ENCODE data around the gene GPSM1. TPM values are rescaled to one million over a fixed set of nuclear protein-coding genes. Genes with fewer than 3 reads are reported as not detected.

Gene GPSM1
- total and polyA plus RNA-seq, 4 donors, result 0.11 to 2.9 (median 1.6) TPM

GRCh38 chr9:136379401-136379800 lies 52.1 kb downstream of the GPSM1 start (continued):
- TF ChIP-seq RXRA (IDR thresholded peaks at IDR 0.05) (no peak), FOXA2 (IDR thresholded peaks at IDR 0.05) (no peak), EGR1 (IDR thresholded peaks at IDR 0.05; ENCODE audit: low read depth in 2 of 2) (no peak), YY1 (IDR thresholded peaks at IDR 0.05) (no peak), HNF4G (IDR thresholded peaks at IDR 0.05) (no peak), ZBTB33 (IDR thresholded peaks at IDR 0.05) (no peak), GABPA (IDR thresholded peaks at IDR 0.05 in 1 of 2, conservative IDR thresholded peaks at IDR 0.05 in 1 of 2) (no peak), SP1 (IDR thresholded peaks at IDR 0.05) (no peak), FOXA1 (IDR thresholded peaks at IDR 0.05) (no peak), RAD21 (IDR thresholded peaks at IDR 0.05) (no peak)

- no peak for TF ChIP-seq JUND (IDR thresholded peaks at IDR 0.05)
- TF ChIP-seq ATF3 (IDR thresholded peaks at IDR 0.05), result no peak
- no peak for TF ChIP-seq RXRA (IDR thresholded peaks at IDR 0.05)
- TF ChIP-seq RAD21 (IDR thresholded peaks at IDR 0.05), result no peak
- no peak for TF ChIP-seq GABPA (IDR thresholded peaks at IDR 0.05 in 1 of 2, conservative IDR thresholded peaks at IDR 0.05 in 1 of 2)
- TF ChIP-seq EGR1 (IDR thresholded peaks at IDR 0.05; ENCODE audit: low read depth in 2 of 2), result no peak
- no peak for TF ChIP-seq SP1 (IDR thresholded peaks at IDR 0.05)
- no peak for TF ChIP-seq NR2F2 (IDR thresholded peaks at IDR 0.05)
- TF ChIP-seq YY1 (IDR thresholded peaks at IDR 0.05), result no peak
- no peak for TF ChIP-seq HNF4G (IDR thresholded peaks at IDR 0.05)
- no peak for TF ChIP-seq CTCF (IDR thresholded peaks at IDR 0.05; ENCODE audit: low read depth, low read length, missing input control)
- no peak for TF ChIP-seq HNF4A (conservative IDR thresholded peaks at IDR 0.05)
- no peak for TF ChIP-seq TAF1 (conservative IDR thresholded peaks at IDR 0.05)
- H3K27ac ChIP-seq (ENCODE audit: low read depth in 1 of 2, low read length in 2 of 2), result no peak overlapping the region
- no peaks in the 10 kb centered on the region for H3K9me3 ChIP-seq (ENCODE audit: control insufficient read depth in 4 of 4, low read length in 3 of 4)
- no peak for DNase-seq (ENCODE audit: low spot score)
- WGBS, result 95% methylated on average over 11 of the region's 11 CpGs
- no peaks in the 10 kb centered on the region for H3K27me3 ChIP-seq (ENCODE audit: control insufficient read depth in 4 of 4, insufficient read depth in 4 of 4, low read length in 3 of 4)
- no peak overlapping the region for H3K9ac ChIP-seq (ENCODE audit: low read depth in 1 of 2, low read length in 2 of 2)
- peaks cover 6 to 54% (median 17%) of the 10 kb centered on the region in 4 donors for H3K36me3 ChIP-seq (ENCODE audit: control insufficient read depth in 4 of 4, insufficient read depth in 3 of 4, low read depth in 1 of 4, low read length in 3 of 4)
- H3K4me3 ChIP-seq (ENCODE audit: low read depth in 1 of 3, low read length in 3 of 3), result no peak overlapping the region
- H3K4me1 ChIP-seq (ENCODE audit: control insufficient read depth in 4 of 4, insufficient read depth in 4 of 4, low read length in 3 of 4), result peaks cover 0 to 15% (median 4%) of the 10 kb centered on the region in 4 donors
These were observed 52.6 kb downstream of the GPSM1 start for GRCh38 chr9:136379891-136380290.

- DNase-seq (ENCODE audit: low spot score), result no peak
- Histone ChIP-seq H3K9me3 (ENCODE audit: control insufficient read depth in 4 of 4, low read length in 3 of 4) (no peaks in the 10 kb centered on the region), H3K4me3 (ENCODE audit: low read depth in 1 of 3, low read length in 3 of 3) (no peak overlapping the region), H3K36me3 (ENCODE audit: control insufficient read depth in 4 of 4, insufficient read depth in 3 of 4, low read depth in 1 of 4, low read length in 3 of 4) (peaks cover 6 to 58% (median 17%) of the 10 kb centered on the region in 4 donors), H3K4me1 (ENCODE audit: control insufficient read depth in 4 of 4, insufficient read depth in 4 of 4, low read length in 3 of 4) (peaks cover 0 to 15% (median 4%) of the 10 kb centered on the region in 4 donors), H3K9ac (ENCODE audit: low read depth in 1 of 2, low read length in 2 of 2) (no peak overlapping the region), H3K27ac (ENCODE audit: low read depth in 1 of 2, low read length in 2 of 2) (no peak overlapping the region), H3K27me3 (ENCODE audit: control insufficient read depth in 4 of 4, insufficient read depth in 4 of 4, low read length in 3 of 4) (no peaks in the 10 kb centered on the region)
- 94% methylated on average over 17 of the region's 17 CpGs for WGBS
- TF ChIP-seq NR2F2 (IDR thresholded peaks at IDR 0.05) (no peak), HNF4A (conservative IDR thresholded peaks at IDR 0.05) (no peak), TAF1 (conservative IDR thresholded peaks at IDR 0.05) (no peak), RXRA (IDR thresholded peaks at IDR 0.05) (no peak), SP1 (IDR thresholded peaks at IDR 0.05) (no peak), JUND (IDR thresholded peaks at IDR 0.05) (no peak), ZBTB33 (IDR thresholded peaks at IDR 0.05) (no peak), FOXA2 (IDR thresholded peaks at IDR 0.05) (no peak), YY1 (IDR thresholded peaks at IDR 0.05) (no peak), EGR1 (IDR thresholded peaks at IDR 0.05; ENCODE audit: low read depth in 2 of 2) (no peak), ATF3 (IDR thresholded peaks at IDR 0.05) (no peak), GABPA (IDR thresholded peaks at IDR 0.05 in 1 of 2, conservative IDR thresholded peaks at IDR 0.05 in 1 of 2) (no peak), MAX (IDR thresholded peaks at IDR 0.05) (no peak), FOXA1 (IDR thresholded peaks at IDR 0.05) (no peak), REST (IDR thresholded peaks at IDR 0.05) (no peak), HNF4G (IDR thresholded peaks at IDR 0.05) (no peak)
These were observed 53.0 kb downstream of the GPSM1 start for GRCh38 chr9:136380381-136380780.

Data from liver (tissue), 9 donors.